DMS153 treated with DMSO at 0.1 percent for 48 hours (cell line): ENCODE data around the gene LUZP1.

Experiments used
- DNase-seq: peaks from one replicate; lab custom pipeline; 2025; ENCODE audit not compliant: unreplicated experiment; lab: John Stamatoyannopoulos, UW

The LUZP1 gene

GRCh38 chr1:23035823-23036452 lies 132.7 kb downstream of the LUZP1 start:
- DNase-seq = no peak
